Uterus (tissue), 4 donors: Measurements from ENCODE around the gene CATSPERD. TPM values are rescaled to one million over a fixed set of nuclear protein-coding genes. Genes with fewer than 3 reads are reported as not detected.

Experiments
- DNase-seq, 2 donors: peaks; one replicate each; pipeline ENCODE4 v3.0.0-alpha.2; 2019 to 2020
- H3K27ac ChIP-seq, 2 donors: fragments of 200-600 bp; sonication (generic); 1 replicate in 1 of 2; 2 replicates in 1 of 2; pipeline ENCODE4 v1.5.1; 2016 to 2018
- H3K27me3 ChIP-seq, 2 donors: fragments of 200-600 bp; sonication (generic); one replicate each; pipeline ENCODE4 v1.5.1; 2018 to 2019; ENCODE audit warnings: control low read depth in 1 of 2
- H3K36me3 ChIP-seq, 2 donors: fragments of 200-600 bp; sonication (generic); one replicate each; pipeline ENCODE4 v1.5.1; 2019; ENCODE audit warnings: control low read depth in 1 of 2
- H3K4me1 ChIP-seq, 2 donors: fragments of 200-600 bp; sonication (generic); one replicate each; pipeline ENCODE4 v1.5.1; 2018 to 2019; ENCODE audit warnings: control low read depth in 1 of 2
- H3K4me3 ChIP-seq, 2 donors: fragments of 200-600 bp; sonication (generic); 1 replicate in 1 of 2; 2 replicates in 1 of 2; pipeline ENCODE4 v1.5.1; 2018 to 2019; ENCODE audit warnings: mild to moderate bottlenecking in 1 of 2
- H3K9me3 ChIP-seq, 2 donors: fragments of 200-600 bp; sonication (generic); one replicate each; pipeline ENCODE4 v1.5.1; 2019; ENCODE audit warnings: control low read depth in 1 of 2
- CTCF ChIP-seq, 4 experiments: fragments of 200-600 bp in 2 of 4; fragments of 450-650 bp in 2 of 4; sonication (generic) in 2 of 4; IDR thresholded peaks; one replicate each; pipeline ENCODE4 v1.5.1; 2016 to 2019; ENCODE audit warnings: antibody characterized with exemption in 4 of 4, mild to moderate bottlenecking in 2 of 4, moderate library complexity in 1 of 4
- POLR2A ChIP-seq, 2 donors: fragments of 450-650 bp; IDR thresholded peaks; one replicate each; pipeline ENCODE4 v1.6.1; 2016; ENCODE audit warnings: antibody characterized with exemption in 2 of 2, mild to moderate bottlenecking in 1 of 2, moderate library complexity in 1 of 2
- intact Hi-C: fragments of 100-400 bp; cut with DNase I; formaldehyde crosslinking; loops from one replicate; pipeline ENCODE4 v1.15.1; 2023; ENCODE audit warnings: low total_unique reads
- total RNA-seq, 4 donors: library from RNA; depleted of rRNA in 3 of 4; stranded (reverse); fragments of >200 nt in 3 of 4; gene quantifications; one replicate each; pipeline versions ENCODE4 v1.1.0 to v1.2.4, GENCODE V29; 2014 to 2023
- donor health status: DM: yes; HTN: yes; CAD: no.

CATSPERD gene
- total RNA-seq, 4 donors from 2014 or later = not detected

GRCh38 chr19:5814123-5814851 is 93.8 kb downstream of the CATSPERD start:
- Histone ChIP-seq H3K4me3 (no peak overlapping the region), H3K9me3 (no peaks in the 10 kb centered on the region), H3K27me3 (no peaks in the 10 kb centered on the region), H3K27ac (no peak overlapping the region), H3K36me3 (no peaks in the 10 kb centered on the region), H3K4me1 (no peaks in the 10 kb centered on the region)
- no peak for TF ChIP-seq CTCF (IDR thresholded peaks at IDR 0.05)
- TF ChIP-seq POLR2A (IDR thresholded peaks at IDR 0.05) = no peak
- DNase-seq = no peak
- intact Hi-C loops = no loop called here

DNA sequence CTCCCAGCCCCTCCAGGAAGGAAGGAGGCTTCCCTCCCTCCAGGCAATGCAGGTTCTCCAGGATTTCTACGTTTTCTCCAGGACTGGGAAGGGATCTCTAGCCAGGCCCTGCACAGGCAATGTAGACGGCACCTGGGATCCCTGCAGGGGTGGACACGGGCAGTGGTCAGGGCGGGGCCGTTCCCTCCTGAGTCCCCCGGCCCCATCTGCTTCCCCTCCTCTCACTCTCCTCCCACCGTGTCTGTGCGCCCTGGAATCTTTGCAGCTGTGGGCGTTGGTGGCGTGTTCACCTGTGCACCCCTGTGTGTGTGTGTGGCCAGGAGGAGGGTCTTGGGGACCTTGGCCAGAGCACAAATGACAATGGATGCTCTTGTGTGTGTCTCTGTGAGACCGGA is 94.4 kb downstream of the CATSPERD start:
- H3K4me1 ChIP-seq = no peaks in the 10 kb centered on the region
- intact Hi-C loops = no loop called here
- H3K27ac ChIP-seq = no peak overlapping the region
- no peak for DNase-seq
- H3K9me3 ChIP-seq = no peaks in the 10 kb centered on the region
- H3K36me3 ChIP-seq = no peaks in the 10 kb centered on the region
- H3K27me3 ChIP-seq = no peaks in the 10 kb centered on the region
- H3K4me3 ChIP-seq = no peak overlapping the region
- no peak for TF ChIP-seq CTCF (IDR thresholded peaks at IDR 0.05)

DNA sequence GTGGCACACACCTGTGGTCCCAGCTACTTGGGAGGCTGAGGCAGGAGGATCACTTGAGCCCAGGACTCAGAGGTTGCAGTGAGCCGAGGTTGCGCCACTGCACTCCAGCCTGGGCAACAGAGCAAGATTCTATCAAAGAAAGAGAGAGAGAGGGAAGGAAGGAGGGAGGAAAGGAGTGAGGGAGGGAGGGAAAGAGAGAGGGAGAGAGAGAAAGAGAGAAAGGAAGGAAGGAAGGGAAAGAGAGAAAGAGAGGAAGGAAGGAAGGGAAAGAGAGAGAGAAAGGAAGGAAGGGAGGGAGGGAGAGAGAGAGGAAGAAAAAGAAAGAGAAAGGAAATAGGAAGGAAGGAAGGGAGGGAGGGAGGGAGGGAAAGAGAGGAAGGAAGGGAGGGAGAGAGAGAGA is 96.8 kb downstream of the CATSPERD start:
- Histone ChIP-seq H3K4me1 (no peaks in the 10 kb centered on the region), H3K36me3 (no peaks in the 10 kb centered on the region), H3K27ac (no peak overlapping the region), H3K4me3 (no peak overlapping the region), H3K27me3 (no peaks in the 10 kb centered on the region), H3K9me3 (no peaks in the 10 kb centered on the region)
- DNase-seq = no peak
- TF ChIP-seq CTCF (IDR thresholded peaks at IDR 0.05) = no peak
- TF ChIP-seq POLR2A (IDR thresholded peaks at IDR 0.05) = no peak
- intact Hi-C loops = no loop called here

GRCh38 chr19:5818594-5818993 is 98.2 kb downstream of the CATSPERD start:
- no peak for DNase-seq
- Histone ChIP-seq H3K9me3 (no peaks in the 10 kb centered on the region), H3K27me3 (no peaks in the 10 kb centered on the region), H3K27ac (no peak overlapping the region), H3K4me1 (no peaks in the 10 kb centered on the region), H3K36me3 (no peaks in the 10 kb centered on the region), H3K4me3 (no peak overlapping the region)
- intact Hi-C loops = no loop called here
- TF ChIP-seq CTCF (IDR thresholded peaks at IDR 0.05) (no peak), POLR2A (IDR thresholded peaks at IDR 0.05) (no peak)

- Histone ChIP-seq H3K9me3 (no peaks in the 10 kb centered on the region), H3K27ac (no peak overlapping the region), H3K36me3 (no peaks in the 10 kb centered on the region), H3K27me3 (no peaks in the 10 kb centered on the region), H3K4me3 (no peak overlapping the region), H3K4me1 (no peaks in the 10 kb centered on the region)
- DNase-seq = no peak
- intact Hi-C loops = no loop called here
- TF ChIP-seq CTCF (IDR thresholded peaks at IDR 0.05) (no peak), POLR2A (IDR thresholded peaks at IDR 0.05) (no peak)
Observed at GRCh38 chr19:5820785-5821184, 100.3 kb downstream of the CATSPERD start.
